RCC 7860 (cell line): ENCODE measurements around the gene IRX4.
"Not testable (repeated sequence)": the region's sequence is repeated elsewhere in the genome, so short reads cannot be mapped to it uniquely, and the experiment has no call there.

ENCODE experiments used
- DNase-seq: peaks from one replicate; pipeline ENCODE4 v3.0.0-alpha.2; 2015; ENCODE audit warnings: low spot score
- FAIRE-seq: peaks from 2 replicates; lab custom pipeline; 2012; peaks lifted over from hg19 to GRCh38; lab: Jason Lieb, UNC

The IRX4 gene

DNA sequence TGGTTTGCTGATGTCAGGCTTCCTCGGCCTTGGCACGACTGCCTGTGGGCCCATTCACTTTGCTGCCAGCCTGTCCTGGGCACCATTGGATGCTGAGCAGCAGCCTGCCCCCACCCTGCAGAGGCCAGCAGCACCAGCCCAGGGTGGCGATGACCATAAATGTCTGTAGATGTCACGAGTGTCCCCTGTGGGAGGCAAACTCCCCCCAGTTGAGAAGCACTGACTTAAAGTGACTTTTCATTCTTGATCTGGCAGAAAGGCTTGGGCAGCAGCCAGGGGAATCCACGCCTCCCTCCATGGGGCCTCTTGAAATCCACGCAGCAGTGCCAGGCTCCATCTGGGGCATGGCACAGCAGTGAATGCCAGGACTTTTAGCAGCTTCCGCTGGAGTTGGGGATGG lies 21.8 kb downstream of the IRX4 start:
- DNase-seq, result no peak

DNA sequence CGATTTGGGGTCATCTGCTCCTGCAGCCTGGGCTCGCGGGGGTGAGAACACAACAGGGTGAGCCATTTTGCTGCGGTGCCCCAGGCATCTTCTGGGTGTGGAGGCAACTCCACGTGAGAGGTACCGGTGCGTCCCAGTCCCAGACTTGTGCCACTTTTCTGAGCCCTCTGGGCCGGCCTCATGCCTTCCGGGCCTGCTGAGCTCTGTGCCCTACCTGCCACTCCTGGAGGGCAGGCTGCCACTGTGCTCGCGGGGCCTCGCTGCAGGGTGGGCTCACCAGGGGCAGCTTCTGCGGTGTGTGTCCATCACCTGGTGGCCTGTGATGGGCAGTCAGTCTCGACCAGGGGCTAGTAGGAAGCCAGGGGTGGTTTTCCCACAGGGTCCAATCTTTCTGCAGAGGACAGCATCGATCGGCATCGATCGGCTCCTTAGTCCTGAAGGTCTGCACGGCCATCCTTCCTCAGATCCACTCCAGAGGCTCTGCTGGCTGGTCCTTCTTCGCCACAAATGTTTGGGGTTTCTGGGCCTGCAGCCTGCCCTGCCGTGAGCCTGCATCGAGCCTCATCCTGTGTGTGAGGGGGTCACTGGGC lies 22.6 kb downstream of the IRX4 start:
- FAIRE-seq, result no peak
- DNase-seq, result no peak

More for the DNA sequence above, 21.8 kb downstream of the IRX4 start:
- no peak for FAIRE-seq

DNA sequence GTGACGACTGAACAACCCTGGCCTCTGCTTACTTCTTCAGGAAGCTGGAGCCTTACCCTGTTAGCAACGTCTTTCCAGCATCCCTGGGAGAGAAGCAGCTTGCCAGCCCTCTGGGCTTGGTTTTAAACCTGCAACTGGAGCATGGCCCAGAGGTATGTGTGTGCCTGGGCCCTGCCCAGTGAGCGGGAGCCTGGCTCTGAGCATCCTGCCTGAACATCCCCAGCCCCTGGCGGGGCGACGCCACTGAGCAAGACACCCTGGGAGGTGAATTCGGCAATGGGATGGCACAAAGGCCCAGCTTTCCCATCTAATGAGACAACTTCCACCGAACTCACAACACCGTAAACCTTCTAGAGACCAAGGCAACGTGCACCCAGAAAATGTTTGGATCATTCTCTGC lies 23.6 kb downstream of the IRX4 start:
- DNase-seq, result no peak
- no peak for FAIRE-seq

GRCh38 chr5:1858436-1858835 lies 24.3 kb downstream of the IRX4 start:
- DNase-seq, result no peak

GRCh38 chr5:1857256-1857600 lies 25.5 kb downstream of the IRX4 start:
- DNase-seq (no peak), FAIRE-seq (no peak)

More at GRCh38 chr5:1858436-1858835, 24.3 kb downstream of the IRX4 start:
- no peak for FAIRE-seq

DNA sequence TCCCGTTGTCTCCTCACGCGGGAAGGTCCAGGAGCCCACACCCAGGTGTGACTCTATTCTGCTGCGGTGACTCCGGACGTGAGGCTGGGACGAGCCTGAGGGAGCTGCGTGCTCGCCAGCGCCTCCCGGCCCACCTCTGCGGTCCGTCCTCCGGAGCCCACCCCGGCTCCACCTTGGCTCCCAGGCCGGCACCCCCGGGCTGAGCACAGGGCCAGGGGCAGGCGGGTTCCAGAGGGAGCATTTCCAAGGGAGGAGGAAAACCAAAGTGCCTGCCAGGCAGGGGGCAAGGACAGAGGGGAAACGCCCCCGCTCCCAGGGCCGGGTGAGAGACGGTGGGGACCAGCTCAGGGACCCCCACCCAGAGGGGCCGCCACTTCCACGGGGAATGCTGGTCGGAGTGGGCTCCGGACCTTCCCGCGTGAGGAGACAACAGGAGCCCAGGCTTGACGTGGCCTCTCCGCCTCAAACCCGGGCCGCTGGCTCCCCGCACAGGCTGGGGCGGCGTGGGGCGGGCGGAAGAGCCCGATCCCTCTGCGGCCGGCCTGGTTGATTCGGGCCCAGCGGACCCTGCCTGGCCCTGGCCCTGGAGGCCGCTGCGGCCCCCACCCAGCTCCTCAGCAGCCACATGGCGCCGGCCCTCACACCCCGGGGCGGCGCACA lies 26.0 kb downstream of the IRX4 start:
- FAIRE-seq, result no peak
- DNase-seq, result no peak

GRCh38 chr5:1855596-1855995 lies 27.1 kb downstream of the IRX4 start:
- no peak for FAIRE-seq
- DNase-seq, result no peak

GRCh38 chr5:1855075-1855474 lies 27.6 kb downstream of the IRX4 start:
- no peak for DNase-seq
- no peak for FAIRE-seq

DNA sequence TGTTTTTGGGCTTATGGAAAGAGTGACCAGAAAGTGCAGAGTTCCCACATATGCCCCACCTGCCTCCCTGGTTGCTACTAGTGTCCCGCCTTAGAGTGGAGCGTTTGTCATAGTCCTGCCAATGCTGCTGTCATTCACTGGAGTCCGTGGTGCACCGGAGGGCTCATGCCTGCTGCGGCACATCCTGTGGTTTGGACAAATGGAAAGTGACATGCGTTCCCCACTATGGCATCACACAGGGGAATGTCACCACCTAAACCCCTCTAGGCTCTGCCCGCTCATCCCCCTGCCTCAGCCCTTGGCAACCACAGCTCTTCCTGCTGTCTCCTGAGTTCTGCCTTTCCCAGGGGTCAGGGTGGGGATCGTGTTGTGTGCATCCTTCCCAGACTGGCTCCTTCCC lies 29.2 kb downstream of the IRX4 start:
- DNase-seq (no peak), FAIRE-seq (no peak)

GRCh38 chr5:1852324-1852947 lies 30.3 kb downstream of the IRX4 start:
- no peak for DNase-seq
- FAIRE-seq, result no peak

DNA sequence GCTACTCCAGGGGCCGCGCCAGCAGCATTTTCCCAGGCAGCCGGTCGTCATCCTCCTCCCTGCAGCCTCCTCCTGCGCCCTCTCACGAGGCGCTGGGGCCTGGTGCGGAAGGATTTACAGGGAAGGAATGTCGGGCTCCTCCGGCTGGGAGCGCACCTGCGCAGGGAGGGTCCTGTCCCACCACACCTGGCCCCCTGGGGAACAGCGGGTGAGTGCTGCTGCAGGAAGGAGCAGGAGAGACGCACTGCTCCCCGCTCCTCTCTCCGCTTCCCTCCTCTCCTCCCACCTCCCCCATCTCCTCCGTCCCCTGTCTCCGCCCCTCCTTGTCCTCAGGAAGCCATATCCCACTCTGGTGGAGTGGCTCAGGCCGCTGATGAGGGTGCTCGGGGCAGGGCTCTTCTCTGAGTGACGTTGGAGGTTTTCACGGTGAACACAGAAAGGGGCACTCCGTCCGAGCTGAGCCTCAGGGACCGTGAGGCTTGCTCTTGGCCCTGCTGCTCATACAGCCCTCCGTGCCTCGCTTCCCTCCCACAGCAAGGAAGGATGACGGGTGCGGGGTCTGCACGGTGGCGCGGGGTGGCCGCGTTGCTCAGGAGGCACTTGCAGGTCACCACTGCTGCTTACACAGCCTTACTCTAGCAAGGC lies 31.3 kb downstream of the IRX4 start:
- DNase-seq, result no peak
- no peak for FAIRE-seq

GRCh38 chr5:1850324-1851154 lies 32.2 kb downstream of the IRX4 start:
- FAIRE-seq, result no peak
- no peak for DNase-seq

- FAIRE-seq (no peak), DNase-seq (no peak)
These were observed 35.1 kb downstream of the IRX4 start for GRCh38 chr5:1847611-1848010.

DNA sequence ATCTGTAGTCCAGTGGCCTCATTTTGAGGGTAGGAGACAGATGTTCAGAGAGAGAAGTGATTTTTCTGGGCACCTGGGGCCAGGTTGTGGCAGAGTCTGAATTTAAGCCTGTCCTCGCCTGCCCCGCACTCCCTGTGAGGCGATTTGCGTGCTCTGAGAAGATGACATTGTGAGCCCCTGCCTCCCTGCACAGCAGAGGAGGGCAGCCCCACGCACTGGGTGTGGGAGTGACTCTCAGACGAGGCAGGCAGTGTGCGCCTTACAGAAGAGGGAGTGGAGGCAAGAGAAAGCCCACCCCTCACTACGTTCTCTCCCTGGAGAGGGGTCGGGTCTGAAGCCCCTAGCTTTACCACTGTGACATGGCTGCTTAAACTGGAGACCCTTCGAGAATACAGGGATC lies 35.7 kb downstream of the IRX4 start:
- DNase-seq, result no peak
- FAIRE-seq, result no peak

DNA sequence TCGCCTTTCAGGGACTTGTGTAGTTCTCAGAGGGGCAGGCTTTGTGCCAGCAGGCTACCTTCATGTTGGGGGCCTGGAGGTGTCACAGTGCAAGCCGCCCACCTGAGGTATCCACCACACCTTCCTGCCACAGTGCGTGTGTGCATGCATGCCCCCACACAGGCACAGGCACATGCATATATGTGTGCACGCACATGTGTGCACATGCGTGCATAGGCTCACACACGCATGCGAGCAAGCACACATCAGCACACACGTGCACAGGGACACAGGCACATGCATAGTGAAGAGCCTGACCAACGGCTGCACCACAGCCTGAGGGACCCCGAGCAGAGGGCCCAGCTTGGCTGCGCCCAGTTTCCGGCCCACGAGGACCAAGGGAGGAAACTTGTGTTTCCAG lies 36.1 kb downstream of the IRX4 start:
- DNase-seq (no peak), FAIRE-seq (no peak)

GRCh38 chr5:1845696-1846095 lies 37.0 kb downstream of the IRX4 start:
- DNase-seq (no peak), FAIRE-seq (no peak)

- DNase-seq (no peak), FAIRE-seq (no peak)
These were observed 37.9 kb downstream of the IRX4 start for GRCh38 chr5:1844708-1845436.

- not testable (repeated sequence) for DNase-seq, FAIRE-seq
These were observed 39.0 kb downstream of the IRX4 start for GRCh38 chr5:1843761-1844160.

- no peak for FAIRE-seq
- no peak for DNase-seq
These were observed 40.5 kb downstream of the IRX4 start for GRCh38 chr5:1842004-1842819.
